SIG-M5 (cell line): ENCODE results near the gene GOLGA7B.
"Not testable (repeated sequence)": the region's sequence is repeated elsewhere in the genome, so short reads cannot be mapped to it uniquely, and the experiment has no call there.

Experiments
- DNase-seq: peaks from one replicate; lab custom pipeline; 2025; lab: John Stamatoyannopoulos, UW

Gene GOLGA7B

DNA sequence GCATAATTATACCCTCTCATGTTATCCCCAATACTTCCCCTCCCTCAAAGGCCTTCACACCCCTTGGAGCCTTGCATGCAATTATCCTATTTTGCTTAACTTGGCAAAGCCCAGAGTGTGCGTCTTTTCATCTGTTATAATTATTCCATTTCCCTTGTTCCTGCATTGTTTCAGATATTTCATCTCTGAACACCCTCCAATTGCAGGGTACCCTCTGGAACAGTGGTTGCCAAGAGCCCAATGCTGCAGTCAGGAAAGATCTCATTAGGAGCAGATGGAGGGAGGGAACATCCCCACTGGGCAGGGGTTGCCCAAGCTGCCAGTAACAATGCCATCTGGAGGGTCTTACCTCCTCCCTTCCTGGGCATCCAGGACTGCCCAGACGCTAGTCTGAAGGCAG is 18.4 kb upstream of the GOLGA7B start:
- DNase-seq = no peak

DNA sequence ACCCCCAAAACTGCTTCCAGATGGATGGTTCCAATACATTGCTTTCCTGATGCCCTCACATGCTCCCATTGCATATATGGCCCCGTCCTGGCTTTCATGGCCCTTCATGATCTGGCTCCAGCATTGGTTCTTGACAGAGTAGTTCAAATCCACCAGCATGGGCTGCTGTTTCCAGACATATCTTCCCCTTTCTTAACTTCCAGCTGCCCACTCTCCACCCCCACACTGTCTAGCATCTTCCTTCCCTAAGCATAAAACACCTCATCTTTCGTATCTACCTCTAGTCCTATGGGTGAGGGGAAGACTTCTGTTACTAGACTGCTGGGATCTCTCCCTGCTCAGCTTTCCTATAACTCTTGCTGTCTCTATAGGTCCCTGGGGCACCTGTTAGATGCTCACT is 13.2 kb upstream of the GOLGA7B start:
- no peak for DNase-seq

DNA sequence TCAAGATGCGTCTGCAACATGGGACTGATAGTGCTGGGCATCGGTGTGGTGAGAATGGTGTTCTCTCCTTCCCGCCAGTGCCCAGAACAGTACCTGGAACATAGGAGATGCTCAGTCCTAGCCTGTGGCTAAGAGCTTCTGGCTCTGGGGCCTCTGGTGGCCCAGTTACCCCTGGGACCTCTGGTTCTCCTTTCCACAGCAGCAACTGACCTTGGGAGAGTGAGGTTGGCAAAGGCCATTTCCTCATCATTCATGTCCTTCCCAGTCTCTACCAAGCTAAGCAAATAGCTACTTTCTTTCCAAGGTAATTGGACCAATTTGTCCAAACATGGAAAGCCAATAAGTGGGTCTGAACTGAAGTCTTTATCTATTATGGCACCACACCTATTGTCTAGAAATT is 11.6 kb upstream of the GOLGA7B start:
- no peak for DNase-seq

DNA sequence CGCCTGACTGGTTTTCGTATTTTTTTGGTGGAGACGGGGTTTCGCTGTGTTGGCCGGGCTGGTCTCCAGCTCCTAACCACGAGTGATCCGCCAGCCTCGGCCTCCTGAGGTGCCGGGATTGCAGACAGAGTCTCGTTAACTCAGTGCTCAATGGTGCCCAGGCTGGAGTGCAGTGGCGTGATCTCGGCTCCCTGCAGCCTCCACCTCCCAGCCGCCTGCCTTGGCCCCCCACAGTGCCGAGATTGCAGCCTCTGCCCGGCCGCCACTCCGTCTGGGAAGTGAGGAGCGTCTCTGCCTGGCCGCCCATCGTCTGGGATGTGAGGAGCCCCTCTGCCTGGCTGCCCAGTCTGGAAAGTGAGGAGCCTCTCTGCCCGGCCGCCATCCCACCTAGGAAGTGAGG is 8.5 kb upstream of the GOLGA7B start:
- DNase-seq = not testable (repeated sequence)

DNA sequence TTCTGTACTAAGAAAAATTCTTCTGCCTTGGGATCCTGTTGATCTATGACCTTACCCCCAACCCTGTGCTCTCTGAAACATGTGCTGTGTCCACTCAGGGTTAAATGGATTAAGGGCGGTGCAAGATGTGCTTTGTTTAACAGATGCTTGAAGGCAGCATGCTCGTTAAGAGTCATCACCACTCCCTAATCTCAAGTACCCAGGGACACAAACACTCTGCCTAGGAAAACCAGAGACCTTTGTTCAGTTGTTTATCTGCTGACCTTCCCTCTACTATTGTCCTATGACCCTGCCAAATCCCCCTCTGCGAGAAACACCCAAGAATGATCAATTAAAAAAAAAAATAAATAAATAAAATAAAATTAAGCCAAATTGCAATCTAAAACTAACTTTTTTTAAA is 7.5 kb upstream of the GOLGA7B start:
- not testable (repeated sequence) for DNase-seq

DNA sequence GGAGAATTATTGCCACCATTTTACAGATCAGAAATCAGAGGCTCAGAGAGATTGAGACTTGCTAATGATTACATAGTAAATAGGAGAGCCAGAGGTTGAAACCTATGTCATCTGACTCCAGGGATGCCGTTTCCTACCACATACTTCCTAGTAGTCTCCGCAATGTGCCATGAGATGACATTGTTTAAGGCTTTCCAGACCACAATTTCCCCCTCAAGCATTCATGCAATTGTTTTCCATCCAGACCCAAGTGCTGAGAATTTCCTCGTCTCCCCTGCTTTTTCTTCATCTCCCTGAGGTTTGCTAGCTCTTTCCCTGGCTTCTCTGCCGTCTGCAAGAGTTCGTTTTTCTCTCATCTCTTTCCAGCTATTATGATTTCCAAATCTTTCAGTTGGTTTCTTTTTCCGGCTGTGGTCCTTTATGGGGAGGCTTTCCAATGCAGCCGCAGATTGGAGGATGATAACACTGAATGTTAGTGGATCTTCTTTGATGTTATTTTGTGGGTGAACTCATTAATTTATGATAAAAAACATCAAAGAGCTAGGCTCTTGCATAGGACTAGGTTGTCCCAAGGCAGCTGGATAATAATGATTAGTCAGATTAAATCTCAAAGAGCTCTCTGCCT is 6.9 kb upstream of the GOLGA7B start:
- no peak for DNase-seq

DNA sequence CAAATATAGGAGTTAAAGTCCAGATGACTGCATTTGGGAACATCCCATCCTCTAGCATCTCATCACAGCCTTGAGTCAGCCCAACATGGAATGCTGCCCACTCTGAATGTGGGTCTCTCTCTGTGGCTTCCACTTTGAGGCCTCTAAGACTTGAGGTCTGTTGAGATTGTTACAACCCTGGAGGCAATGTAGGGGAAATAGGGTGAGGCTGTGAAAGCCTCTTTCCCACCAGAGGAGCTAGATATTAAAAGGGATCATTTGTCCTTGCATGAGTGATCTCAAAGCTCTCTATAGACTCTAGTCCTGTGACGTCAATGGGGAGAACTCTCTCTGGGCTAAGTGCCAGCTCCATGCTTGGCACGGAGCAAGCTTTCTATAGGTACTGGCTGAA is 6.4 kb upstream of the GOLGA7B start:
- DNase-seq = no peak

DNA sequence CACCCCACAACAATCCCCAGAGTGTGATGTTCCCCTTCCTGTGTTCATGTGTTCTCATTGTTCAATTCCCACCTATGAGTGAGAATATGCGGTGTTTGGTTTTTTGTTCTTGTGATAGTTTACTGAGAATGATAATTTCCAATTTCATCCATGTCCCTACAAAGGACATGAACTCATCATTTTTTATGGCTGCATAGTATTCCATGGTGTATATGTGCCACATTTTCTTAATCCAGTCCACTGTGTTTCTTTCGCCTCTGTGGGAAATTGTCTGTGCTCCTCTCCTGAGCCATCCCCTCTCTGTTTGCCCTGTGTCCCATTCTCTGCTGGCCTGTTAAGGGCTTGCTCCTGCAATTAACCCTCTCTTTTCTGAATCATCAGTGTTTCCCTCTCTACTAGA is 5.7 kb upstream of the GOLGA7B start:
- DNase-seq = not testable (repeated sequence)

DNA sequence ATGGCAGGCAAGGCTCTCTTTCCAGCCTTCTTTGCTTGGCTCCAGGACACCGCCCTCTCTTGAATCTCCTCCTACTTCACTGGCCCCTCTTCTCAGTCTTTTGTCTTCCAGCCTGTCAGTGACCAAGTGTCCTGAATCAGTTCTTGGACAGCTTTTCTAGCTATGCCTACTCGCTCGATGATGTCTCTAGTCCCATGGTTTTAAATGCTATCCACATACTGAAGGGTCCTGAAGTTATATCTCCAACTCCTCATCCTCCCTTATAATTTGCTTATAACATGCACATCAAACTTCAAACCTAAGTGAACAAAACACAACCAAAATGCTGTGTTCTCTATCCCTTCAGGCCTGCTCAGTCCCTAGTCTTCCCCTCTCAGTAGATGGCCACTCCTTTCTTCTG is 5.0 kb upstream of the GOLGA7B start:
- DNase-seq = no peak

DNA sequence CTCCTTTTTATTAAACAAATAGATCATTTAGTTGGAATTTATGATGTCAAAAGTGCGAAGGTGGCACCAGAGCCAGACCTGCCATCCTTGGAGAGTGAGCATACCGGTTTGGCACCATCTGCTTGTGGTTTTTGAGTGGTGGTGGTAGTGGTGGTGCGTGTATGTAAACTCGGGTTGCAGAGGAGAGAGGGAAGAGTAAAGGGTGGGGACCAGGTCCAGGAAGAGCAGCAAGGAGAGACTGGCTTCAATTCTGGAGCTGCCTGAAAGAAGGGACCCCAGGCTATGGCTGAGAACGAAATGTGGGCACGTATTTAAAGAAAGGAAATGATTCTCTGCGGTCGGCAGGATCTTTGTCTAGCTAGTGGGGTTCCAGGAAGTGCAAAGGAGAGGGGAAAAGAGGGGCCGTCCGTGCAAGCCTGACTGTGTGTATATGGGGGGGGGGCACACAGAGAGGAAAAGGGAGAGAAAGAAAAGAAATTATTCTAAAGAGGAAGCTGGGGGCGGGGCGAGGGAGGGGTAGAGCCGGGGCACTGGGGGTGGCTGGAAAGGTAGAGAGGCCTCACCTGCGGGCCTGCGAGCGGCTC is 448 bp upstream of the GOLGA7B start:
- DNase-seq = no peak

DNA sequence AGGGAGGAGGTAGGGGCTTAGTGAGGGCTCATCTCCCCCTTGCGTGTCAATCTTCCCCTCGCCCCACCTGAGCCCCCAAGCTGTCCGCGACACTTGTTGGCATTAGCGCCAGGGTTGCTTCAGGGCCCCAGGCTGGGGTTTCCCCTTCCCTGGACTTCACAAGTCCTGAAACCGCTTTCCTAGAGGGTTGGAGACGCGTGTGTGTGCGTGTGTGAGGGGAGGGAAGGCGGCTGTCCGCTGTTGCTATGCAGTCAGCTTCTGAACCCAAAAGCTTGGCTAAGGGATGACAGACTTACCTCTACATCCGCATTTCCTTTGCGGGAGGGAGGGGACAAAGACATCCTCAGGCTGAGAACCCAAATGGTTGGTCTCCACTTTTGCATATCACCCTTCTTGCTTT is 803 bp downstream of the GOLGA7B start:
- DNase-seq = no peak

DNA sequence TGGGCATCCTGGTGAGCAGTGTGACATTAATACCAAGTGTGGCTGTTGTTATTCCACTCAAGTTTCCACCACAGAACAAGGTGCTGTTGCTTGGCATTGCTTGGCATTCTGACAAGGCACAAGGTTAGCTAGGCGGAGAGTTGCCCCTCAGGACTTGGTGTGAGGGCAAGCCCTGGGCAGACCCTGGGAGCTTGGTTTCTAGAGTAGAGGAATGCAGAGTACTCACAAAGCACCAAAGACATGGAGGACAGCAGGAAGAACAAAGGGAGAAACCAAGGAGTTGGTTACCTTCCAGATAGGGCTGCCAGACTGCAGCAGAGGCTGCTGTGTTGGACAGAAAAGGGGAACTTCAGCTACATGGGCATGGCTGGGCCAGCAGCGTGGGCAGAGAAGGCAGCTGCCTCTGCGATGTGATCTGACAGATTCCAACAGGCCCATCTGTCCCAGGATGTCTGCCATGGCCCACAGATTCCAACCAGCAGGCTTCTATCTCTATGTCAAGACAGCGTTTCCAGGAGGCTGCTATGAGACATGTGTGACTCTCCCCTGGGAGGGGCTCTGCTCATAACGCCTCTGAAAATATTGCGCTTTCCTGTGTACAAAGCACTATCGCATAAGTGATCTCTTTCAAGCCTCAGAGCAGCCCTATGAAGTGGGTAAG is 1.8 kb downstream of the GOLGA7B start:
- no peak for DNase-seq

DNA sequence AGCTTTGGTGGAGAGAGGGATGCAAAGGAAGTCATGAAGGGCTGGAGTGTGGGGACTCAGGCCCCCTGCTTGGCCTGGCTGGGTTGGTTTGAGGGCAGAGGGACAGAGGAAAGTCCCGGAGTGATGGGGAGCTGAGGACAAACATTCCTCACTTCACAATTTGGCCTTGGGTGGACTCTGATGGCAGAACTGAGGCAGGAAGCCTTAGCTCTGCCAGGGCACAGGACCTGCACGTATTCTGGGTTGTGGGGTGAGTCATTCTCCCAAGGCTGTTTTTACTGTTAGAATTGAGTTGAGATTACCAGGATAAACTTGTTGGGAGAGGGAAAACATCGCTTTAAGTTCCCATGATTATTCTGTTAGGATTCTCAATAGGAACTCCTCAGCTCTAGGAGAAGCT is 2.6 kb downstream of the GOLGA7B start:
- no peak for DNase-seq

DNA sequence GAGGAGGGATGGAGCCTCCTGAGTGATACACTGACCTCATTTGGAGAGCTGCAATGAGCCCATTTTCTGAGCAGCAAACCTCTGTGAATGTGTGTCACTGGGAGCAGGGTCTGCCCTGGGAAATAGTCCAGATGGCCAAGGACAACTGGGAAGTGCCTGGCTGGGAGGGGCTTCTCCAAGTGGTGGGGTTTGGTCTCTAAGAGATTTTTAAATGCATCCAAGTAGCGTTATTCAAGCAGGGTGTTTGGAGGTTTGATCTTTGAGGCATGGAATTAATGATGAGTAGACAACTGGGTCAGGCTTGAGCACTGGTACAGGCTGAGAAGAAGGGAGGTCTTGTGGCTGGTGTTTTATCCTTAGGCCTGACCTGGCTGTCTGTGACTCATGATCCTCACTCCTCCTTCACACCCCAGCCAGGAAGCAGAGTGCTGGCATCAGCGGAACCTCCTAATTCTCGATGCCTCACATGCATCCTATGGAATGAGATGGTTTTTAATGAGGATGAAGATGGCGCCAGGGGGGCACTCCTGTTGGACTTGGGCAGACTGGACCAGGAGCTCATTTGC is 3.3 kb downstream of the GOLGA7B start:
- DNase-seq = no peak

DNA sequence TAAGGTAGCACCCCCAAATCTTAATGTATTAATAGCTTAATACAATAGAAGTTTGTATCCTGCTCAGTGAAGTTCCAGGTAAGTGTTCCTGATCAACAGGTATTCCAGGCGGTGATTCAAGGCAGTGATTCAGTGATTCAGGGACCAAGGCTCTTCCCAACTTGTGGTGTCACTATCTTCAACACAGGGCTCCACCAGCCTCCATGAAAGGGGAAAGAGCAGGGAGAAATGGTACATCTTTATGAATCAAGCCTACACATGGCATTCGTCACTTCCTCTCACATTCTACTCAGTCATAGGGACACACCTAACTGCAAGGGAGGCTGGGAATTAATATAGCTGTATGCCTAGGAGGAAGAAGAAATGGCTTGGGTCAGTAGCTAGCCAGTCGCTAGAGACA is 5.1 kb downstream of the GOLGA7B start:
- no peak for DNase-seq

DNA sequence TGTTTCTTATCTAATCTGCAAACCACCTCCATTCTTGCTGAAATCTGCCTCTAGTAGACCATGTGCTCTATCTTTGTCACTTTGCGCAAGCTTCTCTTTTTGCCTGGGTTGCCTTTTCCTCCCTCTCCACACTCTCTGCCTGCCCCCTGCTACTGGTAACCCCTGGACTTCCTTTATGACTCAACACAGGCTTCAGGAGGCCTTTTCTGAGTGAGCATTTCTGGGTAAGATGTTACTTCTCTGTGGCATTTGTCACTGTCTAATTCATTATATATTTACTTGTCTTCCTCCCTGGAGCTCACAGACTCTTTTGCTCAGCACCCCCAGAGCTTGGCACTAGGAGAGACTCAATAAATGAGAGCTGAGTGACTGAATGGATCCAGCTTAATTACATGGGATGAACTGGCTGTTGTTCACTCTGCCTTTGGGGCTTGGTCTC is 8.4 kb downstream of the GOLGA7B start:
- peak; percentile 48 for DNase-seq

DNA sequence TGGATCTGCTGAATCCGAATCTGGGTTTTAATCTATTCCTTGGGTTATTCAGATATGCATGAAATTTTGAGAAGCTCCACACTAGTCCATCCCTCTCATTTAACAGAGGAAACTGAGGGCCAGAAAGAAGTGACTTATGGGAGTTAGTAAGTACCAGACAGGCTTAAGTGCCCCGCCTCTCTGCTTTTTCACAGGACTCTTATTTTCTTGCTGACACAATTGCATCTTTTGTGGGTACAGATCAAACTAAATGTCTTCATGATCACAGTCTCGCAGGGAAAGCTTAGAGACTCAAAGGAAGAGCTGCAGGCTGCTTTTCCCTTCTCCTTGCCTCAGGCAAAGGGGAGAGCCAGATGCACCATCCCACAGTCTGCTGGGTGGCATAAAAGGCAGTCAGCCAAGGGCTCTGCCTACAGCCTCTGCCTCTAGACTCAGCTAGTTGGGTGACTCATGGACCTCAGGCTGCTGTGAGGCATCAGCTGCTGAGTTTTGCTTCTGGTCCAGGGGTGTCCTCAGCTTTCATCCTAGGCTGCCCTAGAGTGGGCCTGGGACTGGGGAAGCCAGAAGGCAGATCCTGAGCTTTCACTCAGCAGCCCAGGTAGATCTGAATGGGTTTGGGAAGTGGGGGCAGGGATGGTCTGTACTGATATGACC is 11.6 kb downstream of the GOLGA7B start:
- no peak for DNase-seq

DNA sequence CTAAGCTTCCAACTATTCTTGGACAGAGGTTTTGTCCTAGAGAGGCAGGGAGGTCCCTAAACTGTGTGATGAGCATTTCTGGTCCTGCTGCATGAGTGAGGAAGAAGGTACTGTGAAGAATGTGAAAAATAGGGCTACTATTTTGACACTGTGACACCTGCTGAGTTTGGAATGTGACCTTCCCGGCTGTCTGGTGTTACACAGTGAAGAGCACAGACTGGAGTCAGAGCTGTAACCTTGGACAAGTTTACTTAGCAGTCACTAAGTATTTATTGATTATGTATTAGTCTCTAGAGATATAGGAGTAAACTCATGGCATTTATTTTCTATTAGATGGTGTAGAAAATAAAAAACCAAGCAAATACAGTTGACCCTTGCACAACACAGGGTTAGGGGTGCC is 12.3 kb downstream of the GOLGA7B start:
- no peak for DNase-seq

DNA sequence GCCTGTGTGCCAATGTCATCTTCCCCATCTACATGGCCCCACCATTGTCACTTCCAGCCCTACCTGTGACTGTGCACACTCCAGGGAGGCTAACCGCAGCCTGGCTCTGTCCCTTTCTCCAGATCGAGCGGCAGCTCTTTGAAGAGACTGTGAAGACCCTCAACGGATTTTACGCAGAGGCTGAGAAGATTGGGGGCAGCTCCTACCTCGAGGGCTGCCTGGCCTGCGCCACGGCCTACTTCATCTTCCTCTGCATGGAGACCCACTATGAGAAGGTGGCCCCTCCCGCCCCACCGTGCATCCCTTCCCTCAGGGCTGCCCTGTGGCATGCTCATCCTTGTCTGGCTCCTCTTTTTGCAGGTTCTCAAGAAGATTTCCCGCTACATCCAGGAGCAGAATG is 14.2 kb downstream of the GOLGA7B start:
- no peak for DNase-seq

DNA sequence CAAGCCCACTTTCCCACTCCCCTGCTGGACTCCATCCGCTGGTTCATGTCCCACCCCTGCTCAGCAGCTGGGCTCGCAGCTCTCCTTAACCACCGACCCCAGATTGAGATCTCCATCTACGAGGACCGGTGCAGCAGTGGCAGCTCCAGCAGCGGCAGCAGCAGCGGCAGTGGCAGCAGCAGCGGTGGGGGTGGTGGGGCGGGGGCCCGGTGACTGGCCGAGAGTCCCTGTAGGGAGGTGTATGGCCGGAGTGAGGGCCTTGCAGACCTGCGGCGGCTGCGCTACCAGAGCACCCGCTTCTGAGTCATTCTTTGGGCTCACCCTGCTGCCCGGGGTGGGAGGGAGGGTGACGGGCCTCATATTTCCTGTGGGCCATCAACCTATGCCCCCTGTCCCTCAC is 15.8 kb downstream of the GOLGA7B start:
- DNase-seq = no peak

DNA sequence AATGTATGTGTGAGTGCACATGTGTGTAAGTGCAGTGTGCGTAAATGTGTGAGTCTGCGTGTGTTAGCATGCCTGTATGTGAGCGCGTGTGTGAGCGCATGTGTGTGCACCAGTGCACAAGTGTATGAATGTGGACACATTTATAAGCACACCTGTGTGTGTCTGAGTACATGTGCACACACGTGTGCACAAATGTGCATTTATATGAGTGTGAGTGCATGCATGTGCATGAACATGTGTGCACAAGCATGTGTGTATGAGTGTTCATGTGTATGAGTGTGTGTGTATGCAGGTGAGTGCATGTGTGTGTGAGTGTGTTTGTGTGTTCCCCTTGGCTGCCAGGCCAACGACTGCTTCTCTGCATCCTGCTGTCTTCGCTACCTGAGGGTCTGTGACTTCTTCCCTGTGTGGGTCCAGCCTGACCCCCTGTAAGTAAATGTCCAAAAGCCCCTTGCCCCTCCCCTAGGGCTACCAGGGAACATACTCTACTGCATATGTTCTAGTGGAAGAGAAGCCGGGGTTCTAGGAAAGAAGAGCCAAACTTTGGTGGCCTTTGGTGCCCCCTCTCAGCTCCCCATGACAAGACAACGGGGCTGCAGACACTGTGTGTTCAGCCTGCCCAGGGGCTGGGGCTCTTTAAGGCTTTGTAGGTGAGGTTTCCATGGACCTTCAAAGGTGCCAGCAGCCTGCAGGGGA is 17.0 kb downstream of the GOLGA7B start:
- no peak for DNase-seq

DNA sequence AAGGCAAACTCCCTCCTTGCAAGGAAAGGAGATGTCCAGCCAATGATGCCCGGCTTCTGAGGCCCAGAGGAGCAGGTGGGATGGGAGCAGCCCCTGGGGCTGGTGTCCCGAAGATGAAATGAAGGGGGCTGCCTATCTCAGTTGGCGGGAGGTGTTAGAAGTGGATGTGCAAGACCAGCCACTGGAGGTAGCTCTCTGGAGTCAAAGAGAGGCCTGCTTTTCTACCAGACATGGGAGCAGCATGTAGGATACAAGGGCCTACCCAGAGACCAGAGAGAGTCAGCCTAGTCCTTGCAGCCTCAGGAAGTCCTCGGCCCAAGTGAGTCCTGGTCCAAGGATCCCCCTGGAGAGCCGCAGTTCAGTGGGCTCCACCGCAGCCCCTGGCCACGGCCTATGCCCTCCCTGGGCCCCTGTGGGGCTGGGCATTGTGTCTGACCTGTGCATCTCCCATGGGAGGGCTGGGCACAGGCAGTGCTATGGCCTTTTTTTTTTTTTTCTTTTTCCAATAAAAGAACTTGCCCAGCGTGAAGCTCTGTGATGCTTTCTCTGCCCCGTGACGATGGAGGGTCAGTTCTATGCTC is 17.7 kb downstream of the GOLGA7B start:
- no peak for DNase-seq
